HCT116 (cell line): ENCODE results near the gene CAPN10.
"Not testable (repeated sequence)": the region's sequence is repeated elsewhere in the genome, so short reads cannot be mapped to it uniquely, and the experiment has no call there.

Experiments
- EZH2 ChIP-seq: fragments of 200-600 bp; sonication (generic); IDR thresholded peaks from 2 replicates; pipeline ENCODE4 v1.6.1; 2017; ENCODE audit warnings: antibody characterized with exemption, mixed run types
- RAD21 ChIP-seq: IDR thresholded peaks from 2 replicates; pipeline ENCODE4 v1.6.1; 2012; ENCODE audit warnings: low read depth, mild to moderate bottlenecking

DNA sequence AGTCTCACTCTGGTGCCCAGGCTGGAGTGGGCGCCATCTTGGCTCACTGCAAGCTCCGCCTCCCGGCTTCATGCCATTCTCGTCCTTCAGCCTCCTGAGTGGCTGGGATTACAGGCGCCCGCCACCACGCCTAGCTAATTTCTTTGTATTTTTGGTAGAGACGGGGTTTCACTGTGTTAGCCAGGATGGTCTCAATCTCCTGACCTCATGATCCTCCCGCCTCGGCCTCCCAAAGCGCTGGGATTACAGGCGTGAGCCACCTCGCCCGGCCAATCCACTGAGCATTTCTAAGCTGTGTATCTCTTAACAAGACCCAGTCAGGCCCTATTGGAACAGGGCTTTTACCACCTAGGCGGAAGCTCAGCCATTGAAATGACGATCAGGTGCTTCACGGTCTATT lies 23.3 kb upstream of the CAPN10 start:
- not testable (repeated sequence) for TF ChIP-seq EZH2, RAD21
